GM19240 (cell line): ENCODE data around the gene C11orf71.

Source experiments
- DNase-seq: peaks from one replicate; pipeline ENCODE4 v3.0.0; 2011; ENCODE audit warnings: low spot score; ENCODE audit not compliant: insufficient read length

C11orf71 gene

GRCh38 chr11:114400216-114400914, at the start of gene C11orf71, which contains the start of gene RBM7:
C11orf71 (minus strand) TSS chr11:114400511; CDS start chr11:114400331, 180 bp downstream.
RBM7 (plus strand) TSS chr11:114400666; CDS start chr11:114400672, 6 bp downstream.
- DNase-seq, result peak; percentile 61

GRCh38 chr11:114449845-114450244, 49.5 kb upstream of the C11orf71 start:
- DNase-seq, result no peak

- DNase-seq, result no peak
Observed at GRCh38 chr11:114448749-114449482, 48.6 kb upstream of the C11orf71 start.

- no peak for DNase-seq
Observed at GRCh38 chr11:114447892-114448291, 47.6 kb upstream of the C11orf71 start.

GRCh38 chr11:114447444-114447843, 47.1 kb upstream of the C11orf71 start:
- no peak for DNase-seq

GRCh38 chr11:114442536-114442935, 42.2 kb upstream of the C11orf71 start:
- no peak for DNase-seq

- DNase-seq, result no peak
Observed at GRCh38 chr11:114441921-114442320, 41.6 kb upstream of the C11orf71 start.

- no peak for DNase-seq
Observed at GRCh38 chr11:114440971-114441763, 40.9 kb upstream of the C11orf71 start.

GRCh38 chr11:114440121-114440860, 40.0 kb upstream of the C11orf71 start:
- DNase-seq, result no peak

GRCh38 chr11:114439229-114440120, 39.2 kb upstream of the C11orf71 start, which contains the start of gene REXO2:
REXO2 (plus strand) TSS chr11:114439467; CDS start chr11:114439529, 62 bp downstream.
- DNase-seq, result peak; percentile 83

- no peak for DNase-seq
Observed at GRCh38 chr11:114438303-114438702, 38.0 kb upstream of the C11orf71 start.

GRCh38 chr11:114433376-114433775, 33.1 kb upstream of the C11orf71 start:
- no peak for DNase-seq

GRCh38 chr11:114432893-114433292, 32.6 kb upstream of the C11orf71 start:
- DNase-seq, result no peak

- no peak for DNase-seq
Observed at GRCh38 chr11:114430290-114430689, 30.0 kb upstream of the C11orf71 start.

GRCh38 chr11:114426280-114426679, 26.0 kb upstream of the C11orf71 start:
- no peak for DNase-seq

- no peak for DNase-seq
Observed at GRCh38 chr11:114416441-114416961, 16.2 kb upstream of the C11orf71 start.

GRCh38 chr11:114413958-114414357, 13.6 kb upstream of the C11orf71 start:
- no peak for DNase-seq

GRCh38 chr11:114412946-114413345, 12.6 kb upstream of the C11orf71 start:
- no peak for DNase-seq

GRCh38 chr11:114401311-114401710, 1.0 kb upstream of the C11orf71 start:
- no peak for DNase-seq

GRCh38 chr11:114400915-114401223, 558 bp upstream of the C11orf71 start:
- DNase-seq, result no peak
